ENCODE results near the gene FAM222A.

The FAM222A gene

GRCh38 chr12:109675411-109675810 is 38.2 kb upstream of the FAM222A start:
- TF ChIP-seq CTCF (conservative IDR thresholded peaks at IDR 0.05), result no peak
- no peak overlapping the region for H3K27ac ChIP-seq

DNA sequence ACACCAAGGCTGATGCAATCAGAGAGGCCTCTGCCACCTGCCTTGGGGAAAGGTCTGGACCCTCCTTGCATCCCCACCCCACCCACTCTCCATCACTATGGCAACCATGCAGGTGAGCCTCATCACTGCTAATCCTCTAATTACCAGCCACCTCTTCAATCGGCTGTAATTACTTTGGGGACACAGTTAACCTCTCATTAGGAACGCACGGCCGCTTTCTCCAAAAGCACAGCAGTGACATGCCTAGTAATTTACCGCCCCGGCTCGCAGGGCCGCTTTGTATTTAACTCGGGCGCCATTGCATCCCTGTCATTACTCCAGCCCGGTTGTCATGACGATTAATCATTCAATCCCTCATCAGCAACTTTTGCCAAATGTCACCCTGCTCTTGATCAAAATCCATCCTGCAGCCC is 36.3 kb upstream of the FAM222A start:
- H3K27ac ChIP-seq, result no peak overlapping the region
- TF ChIP-seq CTCF (conservative IDR thresholded peaks at IDR 0.05), result no peak

- no peak for TF ChIP-seq CTCF (conservative IDR thresholded peaks at IDR 0.05)
- H3K27ac ChIP-seq, result peak overlapping the region; percentile 87
These were observed 34.9 kb upstream of the FAM222A start for GRCh38 chr12:109678719-109679118.

DNA sequence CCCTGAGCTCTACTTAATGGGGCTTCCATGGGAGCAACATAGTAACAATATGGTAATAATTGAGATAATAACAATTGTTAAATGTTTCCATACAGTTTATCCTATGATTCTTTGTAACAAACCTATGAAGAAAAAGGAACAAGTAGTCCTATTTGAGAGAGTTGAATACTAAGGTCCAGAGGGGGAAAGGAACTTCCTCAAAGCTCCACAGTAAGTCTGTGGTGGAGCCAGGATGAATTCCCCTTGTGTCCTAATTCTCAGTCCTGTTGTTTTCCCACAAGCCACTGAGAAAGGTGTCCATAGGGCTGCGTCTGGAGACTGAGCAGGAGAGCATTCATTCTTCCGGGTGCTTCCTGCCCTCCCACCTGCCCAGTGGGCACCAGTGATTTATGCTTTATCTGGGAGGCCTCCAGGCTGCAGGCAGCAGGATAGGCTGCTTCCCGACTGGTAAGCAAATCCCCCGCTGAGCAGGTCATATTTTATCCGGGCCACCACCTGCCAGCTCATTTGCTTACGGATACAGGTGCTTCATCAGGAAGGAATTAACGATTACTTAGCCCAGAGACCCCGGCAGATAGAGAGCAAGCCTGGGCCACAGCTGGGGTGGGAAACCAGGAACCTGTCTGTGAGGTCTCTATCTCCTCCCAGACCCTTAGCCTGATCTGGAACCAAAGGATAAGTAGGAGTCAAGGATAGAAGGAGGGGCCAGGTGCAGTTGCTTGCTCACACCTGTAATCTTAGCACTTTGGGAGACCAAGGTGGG is 33.9 kb upstream of the FAM222A start:
- no peak for TF ChIP-seq CTCF (conservative IDR thresholded peaks at IDR 0.05)
- peak overlapping the region; percentile 87 for H3K27ac ChIP-seq

DNA sequence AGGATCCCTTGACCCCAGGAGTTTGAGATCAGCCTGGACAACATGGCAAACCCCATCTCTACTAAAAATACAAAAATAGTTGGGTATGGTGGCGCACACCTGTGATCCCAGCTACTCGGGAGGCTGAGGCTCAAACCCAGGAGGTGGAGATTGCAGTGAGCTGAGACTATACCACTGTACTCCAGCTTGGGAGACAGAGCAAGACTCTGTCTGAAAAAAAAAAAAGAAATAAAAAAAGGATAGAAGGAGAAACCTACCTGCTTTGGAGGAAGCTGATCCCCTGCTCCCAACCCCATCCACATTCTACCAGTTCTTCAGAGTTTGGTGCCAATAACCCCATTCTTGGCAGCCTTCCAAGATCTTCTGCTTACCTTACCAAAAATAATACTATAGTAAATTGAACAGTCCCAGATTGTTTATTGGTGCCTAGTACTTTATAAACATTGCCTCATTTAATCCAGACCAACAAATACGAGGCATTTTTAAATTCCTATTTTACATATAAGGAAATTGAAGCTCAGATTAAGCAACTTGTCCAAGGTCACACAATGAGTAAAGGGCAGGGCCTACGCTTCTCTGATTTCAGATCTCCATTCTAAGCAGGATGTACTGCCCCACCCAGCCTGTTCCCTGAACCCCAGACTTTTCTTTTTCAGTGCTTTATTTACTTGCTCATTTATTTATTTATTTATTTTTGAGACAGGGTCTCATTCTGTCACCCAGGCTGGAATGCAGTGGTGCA is 33.2 kb upstream of the FAM222A start:
- peak overlapping the region; percentile 87 for H3K27ac ChIP-seq
- TF ChIP-seq CTCF (conservative IDR thresholded peaks at IDR 0.05), result no peak

DNA sequence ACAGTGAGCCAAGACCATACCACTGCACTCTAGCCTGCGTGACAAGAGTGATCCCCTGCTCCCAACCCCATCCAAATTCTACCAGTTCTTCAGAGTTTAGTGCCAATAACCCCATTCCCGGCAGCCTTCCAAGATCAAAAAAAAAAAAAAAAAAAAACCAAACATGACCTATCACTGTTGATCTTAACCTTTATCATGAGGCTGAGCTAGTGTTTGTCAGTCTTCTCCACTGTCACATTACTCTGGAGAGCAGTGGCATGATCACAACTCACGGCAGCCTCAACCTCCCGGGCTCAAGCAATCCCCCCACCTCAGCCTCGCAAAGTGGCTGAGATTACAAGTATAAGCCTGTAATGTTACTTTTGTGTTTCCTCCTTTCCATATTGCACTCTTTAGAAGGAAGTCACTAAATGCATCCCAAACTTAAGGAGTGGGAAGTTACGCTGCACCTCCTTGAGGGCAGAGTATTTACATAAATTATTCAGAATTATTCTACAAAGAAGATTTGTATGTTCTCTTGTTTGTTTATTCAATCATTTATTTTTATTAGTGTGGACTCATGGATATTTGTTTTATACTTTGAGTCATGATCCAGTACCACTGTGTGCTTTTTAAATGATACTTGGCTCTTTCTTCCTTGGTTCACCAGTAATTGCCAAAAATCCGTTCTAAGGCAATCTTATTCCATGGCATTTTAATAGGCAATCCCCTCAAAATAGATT is 31.5 kb upstream of the FAM222A start:
- H3K27ac ChIP-seq, result peak overlapping the region; percentile 87
- no peak for TF ChIP-seq CTCF (conservative IDR thresholded peaks at IDR 0.05)

DNA sequence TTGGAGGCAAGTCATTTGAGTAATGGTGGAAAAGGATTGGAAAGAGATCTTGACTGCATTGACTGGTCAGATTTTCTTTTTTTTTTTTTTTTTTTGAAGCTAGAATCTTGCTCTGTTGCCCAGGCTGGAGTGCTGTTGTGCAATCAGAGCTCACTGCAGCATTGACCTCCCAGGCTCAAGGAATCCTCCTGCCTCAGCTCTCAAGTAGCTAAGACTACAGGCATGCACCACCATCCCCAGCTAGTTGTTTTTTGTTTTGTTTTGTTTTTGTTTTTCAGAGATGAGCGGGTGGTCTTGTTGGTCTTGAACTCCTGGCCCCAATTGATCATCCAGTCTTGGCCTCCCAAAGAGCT is 30.9 kb upstream of the FAM222A start:
- no peak for TF ChIP-seq CTCF (conservative IDR thresholded peaks at IDR 0.05)
- peak overlapping the region; percentile 87 for H3K27ac ChIP-seq
